Measurements from ENCODE around the gene LRIF1. TPM values are rescaled to one million over a fixed set of nuclear protein-coding genes. Genes with fewer than 3 reads are reported as not detected.
A peak's percentile ranks its signal among the peaks of the same experiment; 100 is the strongest.

LRIF1 gene
- total RNA-seq, 1 donor from 2014 or later: 28.4 TPM

DNA sequence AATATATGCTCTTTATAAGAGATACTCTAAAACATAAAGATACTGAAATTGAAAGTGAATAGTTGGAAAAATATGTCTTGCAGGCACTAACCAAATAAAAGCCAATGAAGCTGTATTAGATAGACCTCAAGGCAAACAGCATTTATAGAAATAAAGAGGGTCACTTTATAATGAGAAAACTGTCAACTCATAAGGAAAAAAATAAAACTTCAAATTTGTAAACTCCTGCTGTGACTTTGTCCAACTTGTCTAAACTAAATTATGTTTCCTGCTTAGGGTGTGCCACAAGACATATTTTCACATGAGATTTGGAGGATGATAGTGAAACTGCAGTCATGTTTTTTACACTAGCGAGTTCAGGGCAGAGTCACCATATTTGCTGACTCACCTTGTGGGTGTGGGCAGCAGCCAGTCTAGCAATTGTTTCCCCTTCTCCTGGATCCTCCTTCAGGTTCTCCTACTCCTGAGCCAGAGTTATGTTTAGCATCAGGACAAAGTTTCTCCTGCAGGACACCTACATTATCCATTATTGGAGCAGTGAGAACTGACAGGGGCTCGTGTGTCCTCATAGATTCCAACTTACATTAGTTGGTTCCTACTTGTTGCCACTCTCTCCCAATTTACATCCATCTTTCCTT, 46.9 kb downstream of the LRIF1 start:
- no peak for DNase-seq (ENCODE audit: low spot score)
- no peak overlapping the region for H3K9ac ChIP-seq
- no peak overlapping the region for H3K27ac ChIP-seq
- H3K4me1 ChIP-seq: no peaks in the 10 kb centered on the region
- no peak overlapping the region for H3K4me3 ChIP-seq
- H3K27me3 ChIP-seq: no peaks in the 10 kb centered on the region
- H2AFZ ChIP-seq (replicated peaks): peak overlapping the region; percentile 38
- H3K4me3 Mint-ChIP-seq: no peak overlapping the region
- no peaks in the 10 kb centered on the region for H3K79me2 ChIP-seq (ENCODE audit: low read depth)
- no peaks in the 10 kb centered on the region for H3F3A ChIP-seq (ENCODE audit: low read depth)
- no peak overlapping the region for H3K4me2 ChIP-seq
- no peaks in the 10 kb centered on the region for H3K27me3 Mint-ChIP-seq (ENCODE audit: insufficient read depth, low read depth)
- no peak for TF ChIP-seq EZH2 (IDR thresholded peaks at IDR 0.05)
- TF ChIP-seq, protein P1, sequence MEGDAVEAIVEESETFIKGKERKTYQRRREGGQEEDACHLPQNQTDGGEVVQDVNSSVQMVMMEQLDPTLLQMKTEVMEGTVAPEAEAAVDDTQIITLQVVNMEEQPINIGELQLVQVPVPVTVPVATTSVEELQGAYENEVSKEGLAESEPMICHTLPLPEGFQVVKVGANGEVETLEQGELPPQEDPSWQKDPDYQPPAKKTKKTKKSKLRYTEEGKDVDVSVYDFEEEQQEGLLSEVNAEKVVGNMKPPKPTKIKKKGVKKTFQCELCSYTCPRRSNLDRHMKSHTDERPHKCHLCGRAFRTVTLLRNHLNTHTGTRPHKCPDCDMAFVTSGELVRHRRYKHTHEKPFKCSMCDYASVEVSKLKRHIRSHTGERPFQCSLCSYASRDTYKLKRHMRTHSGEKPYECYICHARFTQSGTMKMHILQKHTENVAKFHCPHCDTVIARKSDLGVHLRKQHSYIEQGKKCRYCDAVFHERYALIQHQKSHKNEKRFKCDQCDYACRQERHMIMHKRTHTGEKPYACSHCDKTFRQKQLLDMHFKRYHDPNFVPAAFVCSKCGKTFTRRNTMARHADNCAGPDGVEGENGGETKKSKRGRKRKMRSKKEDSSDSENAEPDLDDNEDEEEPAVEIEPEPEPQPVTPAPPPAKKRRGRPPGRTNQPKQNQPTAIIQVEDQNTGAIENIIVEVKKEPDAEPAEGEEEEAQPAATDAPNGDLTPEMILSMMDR (IDR thresholded peaks at IDR 0.05): no peak
- no peak for TF ChIP-seq EZH2phosphoT487 (IDR thresholded peaks at IDR 0.05)
- H3K27ac Mint-ChIP-seq: no peak overlapping the region
- peaks cover under 1% of the 10 kb centered on the region for H3K9me3 Mint-ChIP-seq
- H3K36me3 Mint-ChIP-seq: no peaks in the 10 kb centered on the region
- peaks cover 3% of the 10 kb centered on the region for H3K4me1 Mint-ChIP-seq
- H3K36me3 ChIP-seq: no peaks in the 10 kb centered on the region
- H3K9me3 ChIP-seq (ENCODE audit: low read depth): no peaks in the 10 kb centered on the region
- H4K20me1 ChIP-seq (ENCODE audit: low read depth): no peaks in the 10 kb centered on the region

DNA sequence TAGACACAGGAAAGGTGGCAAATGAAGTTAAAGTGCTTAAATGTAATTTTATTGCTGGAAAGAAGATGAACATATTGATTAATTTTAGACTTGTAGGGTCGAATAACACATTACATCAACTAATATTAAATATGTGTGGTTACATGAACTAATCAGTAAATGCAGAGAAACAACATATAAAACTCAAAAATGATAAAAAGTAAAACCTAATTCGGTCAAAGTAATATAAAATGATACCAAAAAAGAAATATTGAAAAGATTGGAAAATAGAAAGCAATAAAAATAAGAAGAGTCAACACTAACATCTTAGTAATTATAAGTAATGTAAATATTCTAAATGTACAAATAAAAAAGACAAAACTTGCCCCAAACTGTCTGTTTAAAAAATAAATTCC, 47.5 kb downstream of the LRIF1 start:
- Histone ChIP-seq H3K9ac (no peak overlapping the region), H3K9me3 (ENCODE audit: low read depth) (no peaks in the 10 kb centered on the region), H2AFZ (replicated peaks) (no peak overlapping the region), H3K36me3 (no peaks in the 10 kb centered on the region), H3K27me3 (no peaks in the 10 kb centered on the region), H3K4me1 (no peaks in the 10 kb centered on the region), H4K20me1 (ENCODE audit: low read depth) (no peaks in the 10 kb centered on the region), H3K4me3 (no peak overlapping the region), H3K4me2 (no peak overlapping the region), H3F3A (ENCODE audit: low read depth) (no peaks in the 10 kb centered on the region), H3K27ac (no peak overlapping the region), H3K79me2 (ENCODE audit: low read depth) (no peaks in the 10 kb centered on the region)
- H3K27me3 Mint-ChIP-seq (ENCODE audit: insufficient read depth, low read depth): no peaks in the 10 kb centered on the region
- H3K4me3 Mint-ChIP-seq: no peak overlapping the region
- TF ChIP-seq, protein P1 (IDR thresholded peaks at IDR 0.05): no peak
- no peak for TF ChIP-seq EZH2 (IDR thresholded peaks at IDR 0.05)
- no peak for TF ChIP-seq EZH2phosphoT487 (IDR thresholded peaks at IDR 0.05)
- no peak for DNase-seq (ENCODE audit: low spot score)
- no peaks in the 10 kb centered on the region for H3K36me3 Mint-ChIP-seq
- H3K4me1 Mint-ChIP-seq: peaks cover 3% of the 10 kb centered on the region
- peaks cover 2% of the 10 kb centered on the region for H3K9me3 Mint-ChIP-seq
- no peak overlapping the region for H3K27ac Mint-ChIP-seq

DNA sequence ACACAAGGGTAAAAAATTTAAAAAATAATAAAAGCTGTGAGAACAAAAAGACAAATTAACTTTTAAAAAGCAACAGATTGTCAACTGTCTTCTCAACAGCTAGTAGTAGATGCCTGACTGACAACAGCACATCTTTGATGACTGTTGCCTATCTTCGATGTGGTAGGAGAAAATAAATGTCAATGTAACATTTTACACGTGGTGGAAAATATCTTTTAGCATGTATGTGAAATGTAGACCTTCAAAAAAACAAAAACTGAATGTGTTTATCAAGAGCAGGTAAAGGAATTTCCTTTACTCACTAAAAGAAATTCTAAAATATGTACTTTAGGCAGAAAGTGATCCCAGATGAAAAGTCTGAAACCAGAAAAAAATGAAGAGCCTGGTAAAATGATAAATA, 47.9 kb downstream of the LRIF1 start:
- Histone ChIP-seq H2AFZ (replicated peaks) (no peak overlapping the region), H3K4me3 (no peak overlapping the region), H3K27ac (no peak overlapping the region), H4K20me1 (ENCODE audit: low read depth) (no peaks in the 10 kb centered on the region), H3K9ac (no peak overlapping the region), H3K4me2 (no peak overlapping the region), H3K36me3 (no peaks in the 10 kb centered on the region), H3F3A (ENCODE audit: low read depth) (no peaks in the 10 kb centered on the region), H3K27me3 (no peaks in the 10 kb centered on the region), H3K9me3 (ENCODE audit: low read depth) (no peaks in the 10 kb centered on the region), H3K4me1 (no peaks in the 10 kb centered on the region), H3K79me2 (ENCODE audit: low read depth) (no peaks in the 10 kb centered on the region)
- H3K9me3 Mint-ChIP-seq: peaks cover 2% of the 10 kb centered on the region
- no peaks in the 10 kb centered on the region for H3K27me3 Mint-ChIP-seq (ENCODE audit: insufficient read depth, low read depth)
- H3K4me1 Mint-ChIP-seq: peaks cover 3% of the 10 kb centered on the region
- TF ChIP-seq EZH2phosphoT487 (IDR thresholded peaks at IDR 0.05) (no peak), EZH2 (IDR thresholded peaks at IDR 0.05) (no peak)
- TF ChIP-seq, protein P1 (IDR thresholded peaks at IDR 0.05): no peak
- H3K27ac Mint-ChIP-seq: no peak overlapping the region
- no peak for DNase-seq (ENCODE audit: low spot score)
- H3K4me3 Mint-ChIP-seq: no peak overlapping the region
- H3K36me3 Mint-ChIP-seq: no peaks in the 10 kb centered on the region
